Mesendoderm (in vitro differentiated cells): Measurements from ENCODE around the gene METTL21C.

ENCODE experiments used
- DNase-seq: peaks from one replicate; pipeline ENCODE4 v3.0.0; 2013
- H2AK5ac ChIP-seq: 2 replicates; pipeline ENCODE4 v1.6.1; 2013; ENCODE audit warnings: low read length, inconsistent platforms
- H2BK120ac ChIP-seq: 2 replicates; pipeline ENCODE4 v1.6.1; 2013; ENCODE audit warnings: low read depth, mild to moderate bottlenecking, low read length, moderate library complexity, mixed read lengths
- H2BK15ac ChIP-seq: replicated peaks from 2 replicates; pipeline ENCODE4 v1.6.1; 2013; ENCODE audit warnings: low read depth, mild to moderate bottlenecking, moderate library complexity
- H2BK5ac ChIP-seq: 2 replicates; pipeline ENCODE4 v1.6.1; 2013; ENCODE audit warnings: low read length, inconsistent platforms
- H3K18ac ChIP-seq: 2 replicates; pipeline ENCODE4 v1.6.1; 2013; ENCODE audit warnings: mild to moderate bottlenecking, low read length, mixed read lengths
- H3K23ac ChIP-seq: one replicate; pipeline ENCODE4 v1.6.1; 2013; ENCODE audit warnings: low read length
- H3K27ac ChIP-seq: 2 replicates; pipeline ENCODE4 v1.5.1; 2013; ENCODE audit warnings: low read depth, mild to moderate bottlenecking, inconsistent platforms, low read length, moderate library complexity
- H3K27me3 ChIP-seq: 2 replicates; pipeline ENCODE4 v1.6.1; 2013; ENCODE audit warnings: low read length, control low read depth, mild to moderate bottlenecking, inconsistent platforms; ENCODE audit not compliant: insufficient read depth, poor library complexity
- H3K36me3 ChIP-seq: 2 replicates; pipeline ENCODE4 v1.6.1; 2013; ENCODE audit warnings: low read length, inconsistent platforms; ENCODE audit not compliant: control insufficient read depth, insufficient read depth
- H3K4ac ChIP-seq: one replicate; pipeline ENCODE4 v1.6.1; 2013; ENCODE audit warnings: low read depth, mild to moderate bottlenecking, low read length, moderate library complexity
- H3K4me1 ChIP-seq: 2 replicates; pipeline ENCODE4 v1.6.1; 2013; ENCODE audit warnings: low read depth, low read length, inconsistent platforms; ENCODE audit not compliant: control insufficient read depth
- H3K4me2 ChIP-seq: 2 replicates; pipeline ENCODE4 v1.6.1; 2013; ENCODE audit warnings: low read length
- H3K4me3 ChIP-seq: 2 replicates; pipeline ENCODE4 v1.5.1; 2013; ENCODE audit warnings: mild to moderate bottlenecking, low read length
- H3K56ac ChIP-seq: one replicate; pipeline ENCODE4 v1.6.1; 2013; ENCODE audit warnings: low read length
- H3K79me1 ChIP-seq: 2 replicates; pipeline ENCODE4 v1.6.1; 2013; ENCODE audit warnings: low read length, inconsistent platforms
- H3K79me2 ChIP-seq: 2 replicates; pipeline ENCODE4 v1.6.1; 2013; ENCODE audit warnings: mild to moderate bottlenecking, low read length; ENCODE audit not compliant: control insufficient read depth, insufficient read depth
- H3K9ac ChIP-seq: 2 replicates; pipeline ENCODE4 v1.6.1; 2013; ENCODE audit warnings: low read length, inconsistent platforms
- H4K5ac ChIP-seq: one replicate; pipeline ENCODE4 v1.6.1; 2013; ENCODE audit warnings: low read length
- H4K8ac ChIP-seq: one replicate; pipeline ENCODE4 v1.6.1; 2013; ENCODE audit warnings: low read depth, mild to moderate bottlenecking, control low read depth, low read length, moderate library complexity
- WGBS: extraction: QIAGEN DNeasy Blood & Tissue Kit; methylation state at CpG from one replicate; pipeline ENCODE4 v1.1.7; 2013; ENCODE audit warnings: low lambda C conversion rate, missing lambda C conversion rate; ENCODE audit not compliant: insufficient coverage; ENCODE audit errors: extremely low coverage; 5-methylcytosine and 5-hydroxymethylcytosine counted together

The METTL21C gene

DNA sequence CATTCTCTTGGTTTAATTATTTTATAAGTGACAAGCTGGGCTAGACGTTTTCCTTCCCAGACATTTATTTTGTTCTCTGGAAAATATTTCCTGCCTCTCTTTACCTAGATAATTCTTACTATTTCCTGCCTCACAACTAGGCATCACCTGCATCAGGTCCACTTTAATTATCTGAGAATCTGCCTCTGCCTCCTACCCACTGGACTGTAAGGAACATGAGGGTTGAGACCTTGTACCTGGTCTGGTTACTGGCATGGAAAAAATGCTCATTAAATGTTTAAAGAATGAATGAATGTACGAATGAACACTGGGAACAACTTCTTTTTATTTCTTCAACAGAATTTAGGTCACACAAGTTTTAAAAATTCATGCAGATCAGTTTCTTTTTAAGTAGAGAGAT is 13.4 kb upstream of the METTL21C start:
- no peak overlapping the region for H4K8ac ChIP-seq
- no peak overlapping the region for H3K23ac ChIP-seq
- no peak overlapping the region for H3K4me3 ChIP-seq
- H3K79me2 ChIP-seq, result no peaks in the 10 kb centered on the region
- no peak overlapping the region for H3K4me2 ChIP-seq
- no peaks in the 10 kb centered on the region for H3K27me3 ChIP-seq
- DNase-seq, result no peak
- H2BK15ac ChIP-seq, result no peak overlapping the region
- WGBS, result no CpG with 5 or more reads among the region's 2 CpGs
- H2BK120ac ChIP-seq, result no peak overlapping the region
- H3K56ac ChIP-seq, result no peak overlapping the region
- H2AK5ac ChIP-seq, result no peak overlapping the region
- no peak overlapping the region for H3K9ac ChIP-seq
- H2BK5ac ChIP-seq, result no peak overlapping the region
- H3K79me1 ChIP-seq, result no peaks in the 10 kb centered on the region
- no peaks in the 10 kb centered on the region for H3K4me1 ChIP-seq
- no peak overlapping the region for H3K18ac ChIP-seq
- H3K36me3 ChIP-seq, result no peaks in the 10 kb centered on the region
- H4K5ac ChIP-seq, result no peak overlapping the region
- no peak overlapping the region for H3K4ac ChIP-seq
- no peak overlapping the region for H3K27ac ChIP-seq

DNA sequence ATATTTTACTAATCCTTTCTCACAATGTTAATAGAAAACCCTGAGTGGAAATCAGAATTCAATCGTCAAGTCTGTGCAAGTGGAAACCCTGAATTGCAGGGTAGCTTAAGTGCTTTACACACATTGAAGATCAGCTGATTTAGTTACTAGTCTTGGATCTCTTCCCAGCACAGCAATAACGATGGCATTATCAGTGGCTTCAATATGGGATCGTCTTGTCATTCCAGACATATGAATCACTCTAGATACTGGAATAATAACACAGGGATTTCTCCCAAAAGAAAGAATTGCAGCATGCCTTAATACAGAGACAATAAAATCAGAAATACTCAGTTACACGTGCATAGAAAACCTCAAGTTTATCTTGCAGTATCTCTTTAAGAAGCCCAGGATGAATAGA is 12.6 kb upstream of the METTL21C start:
- Histone ChIP-seq H2BK15ac (no peak overlapping the region), H3K4me1 (no peaks in the 10 kb centered on the region), H2AK5ac (no peak overlapping the region), H3K27me3 (no peaks in the 10 kb centered on the region), H3K23ac (no peak overlapping the region), H3K79me2 (no peaks in the 10 kb centered on the region), H2BK120ac (no peak overlapping the region), H2BK5ac (no peak overlapping the region), H4K8ac (no peak overlapping the region), H3K4me3 (no peak overlapping the region), H4K5ac (no peak overlapping the region), H3K27ac (no peak overlapping the region), H3K79me1 (no peaks in the 10 kb centered on the region), H3K56ac (no peak overlapping the region), H3K9ac (no peak overlapping the region), H3K36me3 (no peaks in the 10 kb centered on the region), H3K4ac (no peak overlapping the region), H3K4me2 (no peak overlapping the region), H3K18ac (no peak overlapping the region)
- WGBS, result no CpG with 5 or more reads among the region's 4 CpGs
- DNase-seq, result no peak

DNA sequence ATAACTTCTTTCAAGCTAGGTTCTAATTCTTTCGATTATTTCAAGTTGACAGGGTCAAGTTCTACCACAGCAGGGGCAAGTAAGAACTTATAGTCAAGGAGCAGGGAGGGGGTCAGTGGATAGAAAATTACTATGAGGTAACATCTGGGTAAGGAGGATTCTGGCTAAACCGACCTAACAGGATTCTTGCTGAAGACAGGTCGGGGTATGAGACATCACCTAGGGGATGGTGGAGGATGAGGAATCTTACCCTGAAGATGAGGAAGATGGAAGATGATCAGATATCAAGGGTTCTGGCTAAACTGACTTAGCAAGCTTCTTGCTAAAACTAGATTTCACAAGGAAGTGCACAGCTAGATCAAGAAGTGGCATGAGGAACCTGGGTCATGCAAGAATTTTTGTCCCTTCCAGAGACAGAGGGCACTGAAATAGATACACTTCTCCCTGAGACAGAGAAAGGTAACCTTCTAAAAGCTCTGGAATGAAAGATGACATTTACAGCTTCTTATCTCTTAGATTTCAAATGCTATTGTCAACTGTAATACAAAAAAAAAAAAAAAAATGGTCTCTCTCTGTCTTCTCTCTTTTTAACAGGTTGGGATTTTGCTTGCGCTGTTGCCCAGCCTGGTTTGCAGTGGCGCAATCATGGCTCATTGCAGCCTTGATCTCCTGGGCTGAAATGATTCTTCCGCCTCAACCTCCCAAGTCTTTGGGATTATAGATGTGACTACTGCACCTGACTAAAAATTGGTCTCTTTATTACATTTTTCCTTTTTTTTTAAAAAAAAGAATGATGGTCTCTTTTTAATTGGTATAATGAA is 9.6 kb upstream of the METTL21C start:
- H3K18ac ChIP-seq, result no peak overlapping the region
- no peaks in the 10 kb centered on the region for H3K79me1 ChIP-seq
- no peak overlapping the region for H2AK5ac ChIP-seq
- no peak overlapping the region for H2BK120ac ChIP-seq
- no peak overlapping the region for H4K8ac ChIP-seq
- no peak overlapping the region for H3K4ac ChIP-seq
- no peaks in the 10 kb centered on the region for H3K79me2 ChIP-seq
- no peaks in the 10 kb centered on the region for H3K27me3 ChIP-seq
- H3K4me2 ChIP-seq, result no peak overlapping the region
- H2BK5ac ChIP-seq, result no peak overlapping the region
- no peak overlapping the region for H3K27ac ChIP-seq
- H4K5ac ChIP-seq, result no peak overlapping the region
- H3K4me3 ChIP-seq, result no peak overlapping the region
- WGBS, result no CpG with 5 or more reads among the region's 6 CpGs
- H2BK15ac ChIP-seq, result no peak overlapping the region
- H3K9ac ChIP-seq, result no peak overlapping the region
- no peak overlapping the region for H3K56ac ChIP-seq
- H3K4me1 ChIP-seq, result no peaks in the 10 kb centered on the region
- peak; percentile 22 for DNase-seq
- H3K23ac ChIP-seq, result no peak overlapping the region
- H3K36me3 ChIP-seq, result no peaks in the 10 kb centered on the region

DNA sequence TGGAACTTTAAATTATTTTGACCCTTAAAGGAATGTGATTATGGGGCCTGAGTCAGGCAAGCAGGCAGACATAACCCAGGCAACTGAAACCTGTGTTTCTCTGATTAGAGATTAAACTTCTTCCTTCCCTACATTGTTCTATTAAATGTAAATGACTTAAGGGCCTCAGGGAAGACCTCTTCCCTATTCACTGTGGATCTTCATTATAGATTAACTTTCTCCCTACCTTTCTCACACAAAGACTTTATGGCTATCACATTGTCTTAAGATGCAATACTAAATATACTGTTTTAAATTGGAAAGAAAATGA is 8.8 kb upstream of the METTL21C start:
- Histone ChIP-seq H2AK5ac (no peak overlapping the region), H4K5ac (no peak overlapping the region), H2BK15ac (no peak overlapping the region), H3K4me1 (no peaks in the 10 kb centered on the region), H3K18ac (no peak overlapping the region), H3K9ac (no peak overlapping the region), H2BK5ac (no peak overlapping the region), H3K36me3 (no peaks in the 10 kb centered on the region), H3K4ac (no peak overlapping the region), H3K4me3 (no peak overlapping the region), H4K8ac (no peak overlapping the region), H3K56ac (no peak overlapping the region), H2BK120ac (no peak overlapping the region), H3K4me2 (no peak overlapping the region), H3K79me1 (no peaks in the 10 kb centered on the region), H3K23ac (no peak overlapping the region), H3K27me3 (no peaks in the 10 kb centered on the region), H3K27ac (no peak overlapping the region), H3K79me2 (no peaks in the 10 kb centered on the region)
- DNase-seq, result peak; percentile 34

DNA sequence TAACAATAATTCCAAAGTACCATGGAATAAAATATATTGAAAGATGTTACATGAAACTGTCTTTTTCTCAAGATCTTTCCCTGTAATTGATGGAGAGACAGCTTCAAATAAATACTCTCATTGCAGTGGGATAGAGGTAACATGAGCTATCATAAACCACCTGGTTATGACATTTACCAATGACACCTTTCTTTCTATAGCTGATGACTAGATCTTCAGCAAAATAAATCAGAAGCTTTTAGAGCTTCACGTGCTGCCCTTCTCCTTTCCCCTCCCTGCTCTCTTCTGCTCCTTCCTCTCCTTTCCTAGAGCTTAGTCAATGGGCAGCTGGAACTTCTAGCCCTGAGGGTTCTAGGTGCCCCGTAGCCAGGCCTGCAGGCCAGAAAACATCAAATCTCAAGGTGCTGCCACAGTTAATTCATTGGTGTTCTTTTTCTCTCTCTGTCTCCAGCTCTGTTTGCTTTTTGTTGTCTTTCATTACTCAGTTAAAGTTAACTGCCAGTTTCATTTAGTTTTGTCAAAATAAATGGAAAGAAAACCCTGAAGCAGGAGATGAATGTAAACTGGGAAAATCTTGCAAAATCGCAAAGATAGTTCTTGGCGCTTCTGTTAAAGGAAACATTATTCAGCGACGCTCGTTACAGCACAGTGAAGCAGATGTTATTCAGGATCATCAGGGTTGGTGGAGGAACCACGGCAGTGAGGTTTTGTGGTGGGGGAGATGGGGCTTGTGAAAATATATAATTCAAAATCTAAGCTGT is 8.3 kb upstream of the METTL21C start:
- H3K27ac ChIP-seq, result no peak overlapping the region
- H4K8ac ChIP-seq, result no peak overlapping the region
- no peak overlapping the region for H2BK120ac ChIP-seq
- peak overlapping the region; percentile 6 for H3K56ac ChIP-seq
- DNase-seq, result no peak
- no peak overlapping the region for H2AK5ac ChIP-seq
- no peak overlapping the region for H3K4me3 ChIP-seq
- H3K18ac ChIP-seq, result no peak overlapping the region
- no peak overlapping the region for H3K9ac ChIP-seq
- no peak overlapping the region for H2BK15ac ChIP-seq
- H3K36me3 ChIP-seq, result no peaks in the 10 kb centered on the region
- no peaks in the 10 kb centered on the region for H3K79me2 ChIP-seq
- no peak overlapping the region for H3K23ac ChIP-seq
- no peak overlapping the region for H2BK5ac ChIP-seq
- WGBS, result no CpG with 5 or more reads among the region's 8 CpGs
- no peaks in the 10 kb centered on the region for H3K79me1 ChIP-seq
- H3K27me3 ChIP-seq, result no peaks in the 10 kb centered on the region
- no peaks in the 10 kb centered on the region for H3K4me1 ChIP-seq
- H4K5ac ChIP-seq, result no peak overlapping the region
- no peak overlapping the region for H3K4me2 ChIP-seq
- no peak overlapping the region for H3K4ac ChIP-seq
